ENCODE data around the gene SPOCK3. TPM values are rescaled to one million over a fixed set of nuclear protein-coding genes. Genes with fewer than 3 reads are reported as not detected.

The SPOCK3 gene
- total RNA-seq, 2 donors from 2014 or later = 18.1 to 22.8 TPM

DNA sequence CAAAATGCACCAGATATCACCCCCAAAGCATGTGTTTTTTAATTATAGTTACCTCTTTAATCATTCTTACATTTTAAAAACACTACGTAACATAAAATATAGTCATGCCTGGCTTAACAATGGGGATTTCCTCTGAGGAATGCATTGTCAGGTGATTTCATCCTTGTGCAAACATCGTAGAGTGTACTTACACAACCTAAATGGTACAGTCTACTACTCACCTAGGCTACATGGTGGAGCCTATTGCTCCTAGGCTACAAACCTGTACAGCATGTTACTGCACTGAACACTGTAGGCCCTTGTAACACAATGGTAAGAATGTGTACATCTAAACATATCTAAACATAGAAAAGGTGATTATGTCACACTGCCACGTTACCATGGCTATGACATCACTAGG lies 208.6 kb downstream of the SPOCK3 start:
- 63% methylated on average over 3 of the region's 3 CpGs for WGBS
- H3K36me3 ChIP-seq = no peaks in the 10 kb centered on the region

DNA sequence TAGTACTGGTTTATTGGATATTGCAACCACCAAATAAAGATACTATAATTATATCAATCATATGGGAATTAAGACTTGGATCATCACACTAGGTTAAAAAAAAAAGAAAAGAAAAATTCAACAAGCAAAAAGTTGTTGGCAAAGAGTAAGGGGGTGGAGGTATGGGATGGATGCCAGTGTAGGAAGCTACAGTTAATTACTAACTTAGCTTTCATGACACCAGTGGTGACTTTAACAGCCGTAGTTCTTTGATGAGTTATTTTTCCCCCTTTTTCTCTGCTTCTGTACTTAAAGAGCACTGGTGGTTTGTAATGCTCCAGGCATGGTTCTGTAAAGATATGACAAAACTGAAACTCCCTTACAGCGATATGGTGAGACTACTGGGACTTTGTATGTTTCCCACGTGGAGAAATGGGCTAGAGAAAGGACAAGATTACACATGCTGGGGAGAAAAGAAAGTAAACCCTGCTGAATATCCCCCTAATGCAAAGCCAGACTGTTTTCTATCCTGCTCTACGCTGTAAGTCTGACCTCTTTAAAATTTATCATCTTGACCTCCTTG lies 210.8 kb downstream of the SPOCK3 start:
- no peaks in the 10 kb centered on the region for H3K4me1 ChIP-seq (replicated peaks)
- no peak overlapping the region for H3K27ac ChIP-seq
- intact Hi-C loops (cut with DNase I) = loop anchor here (5.0 to 10.0 kb wide), 3 partner anchors 269 to 1051 kb away; no protein-coding TSS in a partner anchor
- no peak overlapping the region for H3K4me3 ChIP-seq
- TF ChIP-seq POLR2AphosphoS5 (IDR thresholded peaks at IDR 0.05) = no peak
- H3K36me3 ChIP-seq = no peaks in the 10 kb centered on the region
- WGBS = 41% methylated on average over 4 of the region's 4 CpGs
- no peaks in the 10 kb centered on the region for H3K9me3 ChIP-seq
- DNase-seq (ENCODE audit: low spot score) = no peak
- H3K27me3 ChIP-seq (replicated peaks; ENCODE audit: insufficient read depth) = no peaks in the 10 kb centered on the region

More for the DNA sequence above, 208.6 kb downstream of the SPOCK3 start:
- Histone ChIP-seq H3K9me3 (no peaks in the 10 kb centered on the region), H3K27me3 (replicated peaks; ENCODE audit: insufficient read depth) (no peaks in the 10 kb centered on the region), H3K4me1 (replicated peaks) (no peaks in the 10 kb centered on the region), H3K27ac (no peak overlapping the region), H3K4me3 (no peak overlapping the region)
- intact Hi-C loops (cut with DNase I) = loop anchor here (10.0 kb wide), 2 partner anchors 599 to 1049 kb away; no protein-coding TSS in a partner anchor
- no peak for DNase-seq (ENCODE audit: low spot score)
- TF ChIP-seq POLR2A (IDR thresholded peaks at IDR 0.05) (no peak), POLR2AphosphoS5 (IDR thresholded peaks at IDR 0.05) (no peak), CTCF (IDR thresholded peaks at IDR 0.05) (no peak)

- H3K4me1 ChIP-seq (replicated peaks) = no peaks in the 10 kb centered on the region
- H3K4me3 ChIP-seq = no peak overlapping the region
- TF ChIP-seq CTCF (IDR thresholded peaks at IDR 0.05) (peak; percentile 68 to 96 (median 76)), POLR2AphosphoS5 (IDR thresholded peaks at IDR 0.05) (peak; percentile 50), POLR2A (IDR thresholded peaks at IDR 0.05) (no peak)
- peak; percentile 69 for DNase-seq (ENCODE audit: low spot score)
- H3K36me3 ChIP-seq = no peaks in the 10 kb centered on the region
- peak overlapping the region in 1 of 2 donors; percentile 51 for H3K27ac ChIP-seq
- intact Hi-C loops (cut with DNase I) = loop anchor here (5.0 to 10.0 kb wide), 3 partner anchors 271 to 1053 kb away; no protein-coding TSS in a partner anchor
- no peaks in the 10 kb centered on the region for H3K27me3 ChIP-seq (replicated peaks; ENCODE audit: insufficient read depth)
- no peaks in the 10 kb centered on the region for H3K9me3 ChIP-seq
- WGBS = 10% methylated on average over 11 of the region's 11 CpGs
Measured at GRCh38 chr4:167021545-167022155, 212.6 kb downstream of the SPOCK3 start.

DNA sequence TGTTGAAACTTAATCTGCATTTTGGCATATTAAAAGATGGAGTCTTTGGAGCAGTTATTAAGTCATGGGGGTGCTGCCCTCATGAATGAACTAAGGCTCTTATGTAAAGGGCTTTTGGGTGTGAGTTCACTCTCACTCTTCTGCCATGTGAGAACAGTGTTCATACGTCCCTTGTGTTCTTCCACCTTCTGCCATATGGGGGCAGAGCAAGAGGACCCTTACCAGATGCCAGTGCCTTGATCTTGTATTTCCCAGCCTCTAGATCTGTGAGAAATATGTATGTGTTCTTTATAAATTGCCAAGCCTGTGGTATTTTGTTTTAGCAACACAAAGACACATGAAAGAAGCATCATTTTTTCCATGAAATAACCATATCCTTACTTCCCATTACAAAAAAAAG lies 213.9 kb downstream of the SPOCK3 start:
- 63% methylated on average over 1 of the region's 1 CpG for WGBS
- TF ChIP-seq POLR2A (IDR thresholded peaks at IDR 0.05) = no peak
- TF ChIP-seq CTCF (IDR thresholded peaks at IDR 0.05) = no peak
- TF ChIP-seq POLR2AphosphoS5 (IDR thresholded peaks at IDR 0.05) = no peak
- no peak for DNase-seq (ENCODE audit: low spot score)
- Histone ChIP-seq H3K9me3 (no peaks in the 10 kb centered on the region), H3K36me3 (no peaks in the 10 kb centered on the region), H3K27ac (no peak overlapping the region), H3K4me1 (replicated peaks) (no peaks in the 10 kb centered on the region), H3K4me3 (no peak overlapping the region), H3K27me3 (replicated peaks; ENCODE audit: insufficient read depth) (no peaks in the 10 kb centered on the region)
- intact Hi-C loops (cut with DNase I) = loop anchor here (5.0 to 10.0 kb wide), 3 partner anchors 272 to 1054 kb away; no protein-coding TSS in a partner anchor

- intact Hi-C loops (cut with DNase I) = no loop called here
- Histone ChIP-seq H3K27me3 (replicated peaks; ENCODE audit: insufficient read depth) (no peaks in the 10 kb centered on the region), H3K4me3 (no peak overlapping the region), H3K4me1 (replicated peaks) (no peaks in the 10 kb centered on the region), H3K9me3 (no peaks in the 10 kb centered on the region), H3K36me3 (no peaks in the 10 kb centered on the region), H3K27ac (no peak overlapping the region)
- no peak for TF ChIP-seq POLR2A (IDR thresholded peaks at IDR 0.05)
- no peak for DNase-seq (ENCODE audit: low spot score)
Measured at GRCh38 chr4:167014944-167015343, 219.3 kb downstream of the SPOCK3 start.

DNA sequence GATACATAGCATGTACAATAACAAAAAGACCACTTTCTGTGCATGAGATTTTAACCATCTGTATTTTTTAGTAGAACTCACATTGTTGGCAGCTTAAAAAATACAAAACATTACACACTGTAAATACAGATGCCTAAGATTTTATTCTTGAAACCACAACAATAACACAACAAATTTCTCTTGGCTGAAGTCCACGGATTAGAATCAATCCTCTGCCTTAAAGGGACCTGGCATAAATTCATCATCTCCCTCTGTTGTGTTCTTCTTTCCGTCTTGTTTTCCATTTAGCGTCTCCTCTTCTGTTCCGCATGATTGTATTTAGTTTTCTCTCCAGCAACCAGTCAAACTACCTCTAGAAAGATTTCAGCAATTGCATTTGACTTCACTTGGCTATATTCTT lies 231.0 kb downstream of the SPOCK3 start:
- intact Hi-C loops (cut with DNase I) = no loop called here
- Histone ChIP-seq H3K4me3 (no peak overlapping the region), H3K27ac (no peak overlapping the region), H3K4me1 (replicated peaks) (no peaks in the 10 kb centered on the region), H3K36me3 (no peaks in the 10 kb centered on the region), H3K27me3 (replicated peaks; ENCODE audit: insufficient read depth) (no peaks in the 10 kb centered on the region), H3K9me3 (no peaks in the 10 kb centered on the region)
- no peak for TF ChIP-seq POLR2AphosphoS5 (IDR thresholded peaks at IDR 0.05)
- no peak for TF ChIP-seq CTCF (IDR thresholded peaks at IDR 0.05)
- TF ChIP-seq POLR2A (IDR thresholded peaks at IDR 0.05) = no peak
- DNase-seq (ENCODE audit: low spot score) = no peak
- 73% methylated on average over 4 of the region's 4 CpGs for WGBS

Measured in prostate gland (tissue), 2 donors.